Smooth muscle cell of bladder (primary cell): ENCODE data around the gene SCNN1G. TPM values are rescaled to one million over a fixed set of nuclear protein-coding genes. Genes with fewer than 3 reads are reported as not detected.

Source experiments
- total RNA-seq: library from RNA; depleted of rRNA; stranded (reverse); fragments of >200 nt; gene quantifications from 2 replicates; pipeline ENCODE4 v1.2.3, GENCODE V29; 2014

SCNN1G gene
- not detected in 2 replicates for total RNA-seq

DNA sequence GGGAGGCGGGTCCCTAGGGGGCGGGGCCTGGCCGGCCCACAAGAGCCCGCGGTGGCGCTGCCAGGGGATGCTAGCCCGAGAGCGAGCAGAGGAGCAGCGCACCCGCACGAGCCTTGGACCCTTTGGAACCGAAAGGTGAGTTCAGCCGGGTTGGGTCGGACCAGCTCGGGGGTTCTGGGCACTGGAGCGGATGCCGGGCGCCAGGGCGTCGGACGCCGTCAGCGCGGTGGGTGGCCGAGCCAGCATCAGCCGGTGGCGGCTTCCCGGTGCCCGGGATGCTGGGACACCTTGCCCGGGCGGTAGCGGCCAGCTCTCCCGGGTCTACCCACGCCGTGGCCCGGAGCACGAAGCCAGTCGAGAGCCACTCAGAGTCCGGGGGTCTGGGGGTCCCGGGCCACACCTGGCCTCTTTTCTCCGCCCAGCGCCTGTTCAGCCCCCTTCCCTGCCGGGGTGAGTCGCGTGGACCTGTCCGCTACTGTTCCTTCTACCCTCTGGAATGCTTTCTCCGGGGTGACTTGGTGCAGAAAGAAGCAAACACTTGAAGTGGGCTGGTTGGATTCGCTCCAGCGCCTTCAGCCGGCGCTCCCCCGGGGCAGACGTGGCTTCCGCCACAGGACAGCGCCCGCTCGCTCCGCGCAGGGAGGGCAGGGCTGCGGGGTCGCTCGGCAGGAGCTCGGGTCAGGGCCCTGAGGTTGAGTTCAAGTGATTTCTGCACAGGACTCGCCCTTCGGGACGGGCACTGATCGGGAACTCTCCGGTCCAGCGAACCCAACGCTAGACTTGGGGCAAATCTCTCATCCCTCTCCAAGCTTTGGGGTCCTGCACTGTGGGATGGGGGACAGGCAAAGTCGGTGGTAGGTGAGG is at the start of gene SCNN1G:
Gene SCNN1G (plus strand): TSS at position 67 of the 864 bp plus-strand sequence. CDS start 3,527 bp downstream, outside the sequence.

GRCh38 chr16:23149267-23149992 is 33.1 kb upstream of the SCNN1G start, which contains the start of gene USP31:
Gene USP31 (minus strand): TSS chr16:23149452. CDS start chr16:23149270, 182 bp downstream.

Other genes with a start within 250 kb of the SCNN1G start
- 3.4 and 5.1 TPM in 2 replicates for gene USP31, start 33.3 kb upstream of the SCNN1G start, total RNA-seq
- gene SCNN1B, start 119.6 kb downstream of the SCNN1G start, total RNA-seq: not detected in 2 replicates